ENCODE results near the gene DGKQ.

The DGKQ gene

DNA sequence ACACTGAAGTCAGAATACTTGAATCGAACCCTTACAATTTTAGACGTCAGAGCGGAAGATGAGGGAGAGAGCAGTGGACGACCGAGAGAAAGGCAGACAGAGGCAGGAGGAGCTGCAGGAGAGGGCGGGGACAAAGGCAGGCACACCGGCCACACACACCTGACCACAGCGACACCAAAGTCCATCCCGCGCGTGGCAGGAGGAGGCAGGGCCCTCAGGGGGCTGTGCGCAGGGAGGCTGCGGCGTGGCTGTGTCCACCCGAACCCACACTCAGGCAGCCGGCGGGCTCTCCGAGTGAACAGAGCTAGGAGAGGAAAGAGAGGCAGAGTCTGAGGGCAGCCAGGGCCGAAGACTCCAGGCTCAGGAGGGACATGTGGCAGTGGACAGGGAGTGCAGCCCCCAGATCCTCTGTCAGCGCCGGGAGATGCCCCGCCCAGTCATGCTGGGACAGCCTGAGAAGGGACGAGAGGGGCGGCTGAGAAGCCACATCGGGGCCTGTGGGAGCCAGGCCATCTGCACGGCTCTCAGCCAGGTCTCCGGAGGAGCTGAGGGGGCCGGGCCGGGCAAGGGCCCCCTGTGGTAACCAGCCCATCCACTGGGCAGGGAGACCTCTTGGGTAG is 61.4 kb downstream of the DGKQ start:
- no peak for DNase-seq (ENCODE audit: low read depth in 1 of 2, low spot score in 1 of 2)
- TF ChIP-seq GABPA (IDR thresholded peaks at IDR 0.05; ENCODE audit: low read depth) (no peak), POLR2AphosphoS5 (IDR thresholded peaks at IDR 0.05; ENCODE audit: low read depth) (no peak), SPI1 (IDR thresholded peaks at IDR 0.05; ENCODE audit: borderline replicate concordance, low read depth) (no peak)
- TF ChIP-seq, protein P1, sequence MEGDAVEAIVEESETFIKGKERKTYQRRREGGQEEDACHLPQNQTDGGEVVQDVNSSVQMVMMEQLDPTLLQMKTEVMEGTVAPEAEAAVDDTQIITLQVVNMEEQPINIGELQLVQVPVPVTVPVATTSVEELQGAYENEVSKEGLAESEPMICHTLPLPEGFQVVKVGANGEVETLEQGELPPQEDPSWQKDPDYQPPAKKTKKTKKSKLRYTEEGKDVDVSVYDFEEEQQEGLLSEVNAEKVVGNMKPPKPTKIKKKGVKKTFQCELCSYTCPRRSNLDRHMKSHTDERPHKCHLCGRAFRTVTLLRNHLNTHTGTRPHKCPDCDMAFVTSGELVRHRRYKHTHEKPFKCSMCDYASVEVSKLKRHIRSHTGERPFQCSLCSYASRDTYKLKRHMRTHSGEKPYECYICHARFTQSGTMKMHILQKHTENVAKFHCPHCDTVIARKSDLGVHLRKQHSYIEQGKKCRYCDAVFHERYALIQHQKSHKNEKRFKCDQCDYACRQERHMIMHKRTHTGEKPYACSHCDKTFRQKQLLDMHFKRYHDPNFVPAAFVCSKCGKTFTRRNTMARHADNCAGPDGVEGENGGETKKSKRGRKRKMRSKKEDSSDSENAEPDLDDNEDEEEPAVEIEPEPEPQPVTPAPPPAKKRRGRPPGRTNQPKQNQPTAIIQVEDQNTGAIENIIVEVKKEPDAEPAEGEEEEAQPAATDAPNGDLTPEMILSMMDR (IDR thresholded peaks at IDR 0.05; ENCODE audit: insufficient read depth, low read length) = no peak
- TF ChIP-seq, protein P2, sequence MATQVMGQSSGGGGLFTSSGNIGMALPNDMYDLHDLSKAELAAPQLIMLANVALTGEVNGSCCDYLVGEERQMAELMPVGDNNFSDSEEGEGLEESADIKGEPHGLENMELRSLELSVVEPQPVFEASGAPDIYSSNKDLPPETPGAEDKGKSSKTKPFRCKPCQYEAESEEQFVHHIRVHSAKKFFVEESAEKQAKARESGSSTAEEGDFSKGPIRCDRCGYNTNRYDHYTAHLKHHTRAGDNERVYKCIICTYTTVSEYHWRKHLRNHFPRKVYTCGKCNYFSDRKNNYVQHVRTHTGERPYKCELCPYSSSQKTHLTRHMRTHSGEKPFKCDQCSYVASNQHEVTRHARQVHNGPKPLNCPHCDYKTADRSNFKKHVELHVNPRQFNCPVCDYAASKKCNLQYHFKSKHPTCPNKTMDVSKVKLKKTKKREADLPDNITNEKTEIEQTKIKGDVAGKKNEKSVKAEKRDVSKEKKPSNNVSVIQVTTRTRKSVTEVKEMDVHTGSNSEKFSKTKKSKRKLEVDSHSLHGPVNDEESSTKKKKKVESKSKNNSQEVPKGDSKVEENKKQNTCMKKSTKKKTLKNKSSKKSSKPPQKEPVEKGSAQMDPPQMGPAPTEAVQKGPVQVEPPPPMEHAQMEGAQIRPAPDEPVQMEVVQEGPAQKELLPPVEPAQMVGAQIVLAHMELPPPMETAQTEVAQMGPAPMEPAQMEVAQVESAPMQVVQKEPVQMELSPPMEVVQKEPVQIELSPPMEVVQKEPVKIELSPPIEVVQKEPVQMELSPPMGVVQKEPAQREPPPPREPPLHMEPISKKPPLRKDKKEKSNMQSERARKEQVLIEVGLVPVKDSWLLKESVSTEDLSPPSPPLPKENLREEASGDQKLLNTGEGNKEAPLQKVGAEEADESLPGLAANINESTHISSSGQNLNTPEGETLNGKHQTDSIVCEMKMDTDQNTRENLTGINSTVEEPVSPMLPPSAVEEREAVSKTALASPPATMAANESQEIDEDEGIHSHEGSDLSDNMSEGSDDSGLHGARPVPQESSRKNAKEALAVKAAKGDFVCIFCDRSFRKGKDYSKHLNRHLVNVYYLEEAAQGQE (IDR thresholded peaks at IDR 0.05; ENCODE audit: insufficient replicate concordance, low read depth) = no peak
- H3K27ac ChIP-seq (replicated peaks) = no peak overlapping the region
- no peak overlapping the region for H3K4me3 ChIP-seq (replicated peaks; ENCODE audit: insufficient read depth, low read length)
- H3K27me3 ChIP-seq (ENCODE audit: insufficient read depth, poor library complexity, severe bottlenecking) = no peaks in the 10 kb centered on the region

DNA sequence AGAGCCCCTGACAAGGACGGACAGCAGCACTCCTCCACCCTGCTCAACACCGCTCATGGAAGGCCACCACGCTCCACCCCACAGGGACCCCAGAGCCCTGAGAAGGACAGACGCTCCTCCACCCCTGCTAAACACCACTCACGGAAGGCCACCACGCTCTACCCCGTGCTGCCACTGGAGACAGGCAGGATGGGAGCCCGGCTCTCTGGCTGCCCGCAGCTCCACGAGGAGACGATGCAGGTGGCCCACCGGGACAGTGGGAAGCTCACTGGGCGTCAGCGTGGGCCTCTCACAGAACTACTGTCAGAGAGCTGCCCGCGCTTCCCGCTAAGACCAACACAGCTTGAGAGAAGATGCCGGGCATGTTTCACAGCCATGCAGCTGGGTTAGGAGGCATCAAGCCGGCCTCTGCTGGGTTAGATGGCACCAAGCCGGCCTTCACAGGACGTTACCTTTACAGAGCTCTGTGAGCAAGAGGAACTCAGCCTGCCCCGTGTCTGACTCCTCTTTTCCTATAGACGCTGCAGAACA is 62.1 kb downstream of the DGKQ start:
- no peaks in the 10 kb centered on the region for H3K27me3 ChIP-seq (ENCODE audit: insufficient read depth, poor library complexity, severe bottlenecking)
- no peak for DNase-seq (ENCODE audit: low read depth in 1 of 2, low spot score in 1 of 2)
- H3K4me3 ChIP-seq (replicated peaks; ENCODE audit: insufficient read depth, low read length) = no peak overlapping the region
- TF ChIP-seq, protein P2 (IDR thresholded peaks at IDR 0.05; ENCODE audit: insufficient replicate concordance, low read depth) = no peak
- TF ChIP-seq, protein P1 (IDR thresholded peaks at IDR 0.05; ENCODE audit: insufficient read depth, low read length) = no peak
- no peak overlapping the region for H3K27ac ChIP-seq (replicated peaks)

DNA sequence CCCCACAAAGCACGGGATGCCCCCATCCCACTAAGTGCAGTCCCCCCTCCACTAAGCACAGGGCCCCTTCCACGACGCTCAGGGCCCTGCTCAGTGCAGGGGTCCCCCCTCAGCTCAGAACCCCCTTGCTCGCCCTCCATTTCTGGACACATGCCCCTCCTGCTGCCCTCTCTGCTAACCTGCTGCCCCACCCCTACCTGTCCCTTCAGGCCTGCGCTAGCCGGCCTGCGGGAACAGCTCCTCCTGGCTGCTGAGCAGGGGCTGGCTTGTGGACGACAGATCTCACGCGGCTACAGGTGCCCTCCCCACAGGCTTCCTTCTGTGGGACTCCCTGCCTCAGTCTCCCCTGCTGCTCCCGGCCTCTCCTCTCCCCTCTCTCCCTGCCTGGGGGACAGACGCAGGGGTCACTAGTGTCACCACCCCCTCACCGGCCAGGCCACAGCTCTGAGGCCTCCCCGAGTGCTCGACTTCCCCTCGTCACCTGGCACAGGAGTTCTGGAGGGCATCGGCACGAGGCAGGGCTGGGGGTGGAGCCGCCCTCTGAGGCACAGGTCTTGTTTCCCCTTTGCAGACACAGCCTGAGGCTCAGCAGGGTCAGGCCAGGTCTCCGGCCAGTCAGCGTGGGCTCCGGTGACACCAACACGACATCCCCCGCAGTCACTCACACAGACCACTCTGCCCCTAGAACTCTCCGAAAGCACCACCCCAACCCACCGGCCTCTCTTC is 62.8 kb downstream of the DGKQ start:
- no peak overlapping the region for H3K4me3 ChIP-seq (replicated peaks; ENCODE audit: insufficient read depth, low read length)
- no peak overlapping the region for H3K27ac ChIP-seq (replicated peaks)
- DNase-seq (ENCODE audit: low read depth in 1 of 2, low spot score in 1 of 2) = no peak
- TF ChIP-seq SPI1 (IDR thresholded peaks at IDR 0.05; ENCODE audit: borderline replicate concordance, low read depth) (no peak), POLR2AphosphoS5 (IDR thresholded peaks at IDR 0.05; ENCODE audit: low read depth) (no peak), GABPA (IDR thresholded peaks at IDR 0.05; ENCODE audit: low read depth) (no peak)
- TF ChIP-seq, protein P1 (IDR thresholded peaks at IDR 0.05; ENCODE audit: insufficient read depth, low read length) = no peak
- TF ChIP-seq, protein P2 (IDR thresholded peaks at IDR 0.05; ENCODE audit: insufficient replicate concordance, low read depth) = no peak
- no peaks in the 10 kb centered on the region for H3K27me3 ChIP-seq (ENCODE audit: insufficient read depth, poor library complexity, severe bottlenecking)

All from HL-60 (cell line).